Large intestine (tissue), 3 donors: ENCODE data around the gene H3-3A. TPM values are rescaled to one million over a fixed set of nuclear protein-coding genes. Genes with fewer than 3 reads are reported as not detected.

Source experiments
- DNase-seq, 2 donors: peaks; one replicate each; pipeline versions ENCODE4 v3.0.0 to v3.0.0-alpha.2; 2013
- H3K27ac ChIP-seq: one replicate; pipeline ENCODE4 v1.5.1; 2013; ENCODE audit warnings: low read length
- H3K27me3 ChIP-seq: 2 replicates; pipeline ENCODE4 v1.6.1; 2013; ENCODE audit warnings: low read length; ENCODE audit not compliant: control insufficient read depth, insufficient read depth
- H3K36me3 ChIP-seq: 2 replicates; pipeline ENCODE4 v1.6.1; 2013; ENCODE audit warnings: low read length; ENCODE audit not compliant: control insufficient read depth, insufficient read depth
- H3K4me1 ChIP-seq: one replicate; pipeline ENCODE4 v1.6.1; 2013; ENCODE audit warnings: low read length; ENCODE audit not compliant: control insufficient read depth, insufficient read depth
- H3K4me3 ChIP-seq: one replicate; pipeline ENCODE4 v1.5.1; 2013; ENCODE audit warnings: low read length
- H3K9me3 ChIP-seq: one replicate; pipeline ENCODE4 v1.6.1; 2013; ENCODE audit warnings: mild to moderate bottlenecking, low read depth, low read length, moderate library complexity; ENCODE audit not compliant: control insufficient read depth
- WGBS: methylation state at CpG from one replicate; pipeline ENCODE4 v1.1.5; 2013; ENCODE audit warnings: low lambda C conversion rate; ENCODE audit not compliant: insufficient coverage; 5-methylcytosine and 5-hydroxymethylcytosine counted together
- polyA plus RNA-seq: library from polyadenylated mRNA; unstranded; fragments of 120-200 nt; gene quantifications from one replicate; pipeline ENCODE4 v1.2.1, GENCODE V29; 2013

H3-3A gene
- polyA plus RNA-seq, 1 donor, result 750 TPM

GRCh38 chr1:226094451-226094850 is 31.9 kb downstream of the H3-3A start:
- WGBS, result no CpG with 5 or more reads among the region's 1 CpG
- Histone ChIP-seq H3K9me3 (no peaks in the 10 kb centered on the region), H3K27ac (no peak overlapping the region), H3K36me3 (no peaks in the 10 kb centered on the region), H3K27me3 (no peaks in the 10 kb centered on the region), H3K4me1 (peaks cover 4% of the 10 kb centered on the region), H3K4me3 (no peak overlapping the region)
- no peak for DNase-seq

GRCh38 chr1:226095286-226095685 is 32.8 kb downstream of the H3-3A start:
- H3K27me3 ChIP-seq, result no peaks in the 10 kb centered on the region
- no peak for DNase-seq
- no peaks in the 10 kb centered on the region for H3K36me3 ChIP-seq
- H3K27ac ChIP-seq, result no peak overlapping the region
- no peak overlapping the region for H3K4me3 ChIP-seq
- H3K4me1 ChIP-seq, result peaks cover 4% of the 10 kb centered on the region
- WGBS, result 83% methylated on average over 1 of the region's 2 CpGs
- H3K9me3 ChIP-seq, result no peaks in the 10 kb centered on the region

- H3K4me3 ChIP-seq, result no peak overlapping the region
- no peaks in the 10 kb centered on the region for H3K36me3 ChIP-seq
- no CpG with 5 or more reads among the region's 5 CpGs for WGBS
- peaks cover 3% of the 10 kb centered on the region for H3K27me3 ChIP-seq
- no peak overlapping the region for H3K27ac ChIP-seq
- DNase-seq, result peak in 1 of 2 donors; percentile 18
- no peaks in the 10 kb centered on the region for H3K9me3 ChIP-seq
- H3K4me1 ChIP-seq, result peaks cover 8% of the 10 kb centered on the region
Observed at GRCh38 chr1:226097866-226098625, 35.5 kb downstream of the H3-3A start.

GRCh38 chr1:226098870-226099835 is 36.6 kb downstream of the H3-3A start:
- no peaks in the 10 kb centered on the region for H3K9me3 ChIP-seq
- no CpG with 5 or more reads among the region's 3 CpGs for WGBS
- no peak for DNase-seq
- H3K36me3 ChIP-seq, result no peaks in the 10 kb centered on the region
- H3K27me3 ChIP-seq, result peaks cover 3% of the 10 kb centered on the region
- no peak overlapping the region for H3K4me3 ChIP-seq
- H3K27ac ChIP-seq, result no peak overlapping the region
- peaks cover 8% of the 10 kb centered on the region for H3K4me1 ChIP-seq

GRCh38 chr1:226100436-226101391 is 38.2 kb downstream of the H3-3A start:
- DNase-seq, result peak in 1 of 2 donors; percentile 51
- 0% methylated on average over 2 of the region's 32 CpGs for WGBS
- no peaks in the 10 kb centered on the region for H3K9me3 ChIP-seq
- peak overlapping the region; percentile 27 for H3K4me3 ChIP-seq
- H3K27ac ChIP-seq, result no peak overlapping the region
- H3K36me3 ChIP-seq, result no peaks in the 10 kb centered on the region
- H3K27me3 ChIP-seq, result peaks cover 3% of the 10 kb centered on the region
- H3K4me1 ChIP-seq, result peaks cover 8% of the 10 kb centered on the region

GRCh38 chr1:226104671-226105121 is 42.2 kb downstream of the H3-3A start:
- Histone ChIP-seq H3K27ac (no peak overlapping the region), H3K36me3 (no peaks in the 10 kb centered on the region)
- no CpG with 5 or more reads among the region's 8 CpGs for WGBS

GRCh38 chr1:226107471-226108460 is 45.2 kb downstream of the H3-3A start:
- no CpG with 5 or more reads among the region's 3 CpGs for WGBS
- no peak for DNase-seq

More at GRCh38 chr1:226104671-226105121, 42.2 kb downstream of the H3-3A start:
- Histone ChIP-seq H3K4me1 (peaks cover 5% of the 10 kb centered on the region), H3K4me3 (no peak overlapping the region), H3K9me3 (no peaks in the 10 kb centered on the region), H3K27me3 (peaks cover 3% of the 10 kb centered on the region)
- DNase-seq, result no peak

GRCh38 chr1:226108935-226109828 is 46.7 kb downstream of the H3-3A start:
- Histone ChIP-seq H3K27ac (peak overlapping the region; percentile 91), H3K9me3 (no peaks in the 10 kb centered on the region), H3K36me3 (no peaks in the 10 kb centered on the region), H3K4me1 (peaks cover 11% of the 10 kb centered on the region), H3K27me3 (no peaks in the 10 kb centered on the region), H3K4me3 (peak overlapping the region; percentile 77)
- no peak for DNase-seq
- no CpG with 5 or more reads among the region's 23 CpGs for WGBS

More at GRCh38 chr1:226107471-226108460, 45.2 kb downstream of the H3-3A start:
- Histone ChIP-seq H3K4me1 (peaks cover 11% of the 10 kb centered on the region), H3K4me3 (no peak overlapping the region), H3K27ac (no peak overlapping the region), H3K36me3 (no peaks in the 10 kb centered on the region), H3K27me3 (no peaks in the 10 kb centered on the region), H3K9me3 (no peaks in the 10 kb centered on the region)
